Epithelial cell of proximal tubule (primary cell): ENCODE data around the gene APOB. TPM values are rescaled to one million over a fixed set of nuclear protein-coding genes. Genes with fewer than 3 reads are reported as not detected.

Experiments used
- DNase-seq: peaks from one replicate; pipeline ENCODE4 v3.0.0-alpha.2; 2011; ENCODE audit warnings: low read depth
- H3K4me3 ChIP-seq: 2 replicates; pipeline ENCODE4 v1.5.1; 2011; ENCODE audit warnings: low read depth, mild to moderate bottlenecking, low read length
- total RNA-seq: library from RNA; depleted of rRNA; stranded (reverse); fragments of >200 nt; gene quantifications from 2 replicates; pipeline ENCODE4 v1.2.3, GENCODE V29; 2015
- TF ChIP-seq, protein P1 (sequence below): conservative IDR thresholded peaks from 2 replicates; pipeline ENCODE4 v1.5.1; 2012; ENCODE audit warnings: low read depth, mild to moderate bottlenecking, low read length

Gene APOB
- total RNA-seq, 1 donor from 2014 or later: not detected

- H3K4me3 ChIP-seq: no peak overlapping the region
- no peak for DNase-seq
- TF ChIP-seq, protein P1, sequence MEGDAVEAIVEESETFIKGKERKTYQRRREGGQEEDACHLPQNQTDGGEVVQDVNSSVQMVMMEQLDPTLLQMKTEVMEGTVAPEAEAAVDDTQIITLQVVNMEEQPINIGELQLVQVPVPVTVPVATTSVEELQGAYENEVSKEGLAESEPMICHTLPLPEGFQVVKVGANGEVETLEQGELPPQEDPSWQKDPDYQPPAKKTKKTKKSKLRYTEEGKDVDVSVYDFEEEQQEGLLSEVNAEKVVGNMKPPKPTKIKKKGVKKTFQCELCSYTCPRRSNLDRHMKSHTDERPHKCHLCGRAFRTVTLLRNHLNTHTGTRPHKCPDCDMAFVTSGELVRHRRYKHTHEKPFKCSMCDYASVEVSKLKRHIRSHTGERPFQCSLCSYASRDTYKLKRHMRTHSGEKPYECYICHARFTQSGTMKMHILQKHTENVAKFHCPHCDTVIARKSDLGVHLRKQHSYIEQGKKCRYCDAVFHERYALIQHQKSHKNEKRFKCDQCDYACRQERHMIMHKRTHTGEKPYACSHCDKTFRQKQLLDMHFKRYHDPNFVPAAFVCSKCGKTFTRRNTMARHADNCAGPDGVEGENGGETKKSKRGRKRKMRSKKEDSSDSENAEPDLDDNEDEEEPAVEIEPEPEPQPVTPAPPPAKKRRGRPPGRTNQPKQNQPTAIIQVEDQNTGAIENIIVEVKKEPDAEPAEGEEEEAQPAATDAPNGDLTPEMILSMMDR: no peak
These were observed 3.5 kb upstream of the APOB start for GRCh38 chr2:21047141-21048009.

DNA sequence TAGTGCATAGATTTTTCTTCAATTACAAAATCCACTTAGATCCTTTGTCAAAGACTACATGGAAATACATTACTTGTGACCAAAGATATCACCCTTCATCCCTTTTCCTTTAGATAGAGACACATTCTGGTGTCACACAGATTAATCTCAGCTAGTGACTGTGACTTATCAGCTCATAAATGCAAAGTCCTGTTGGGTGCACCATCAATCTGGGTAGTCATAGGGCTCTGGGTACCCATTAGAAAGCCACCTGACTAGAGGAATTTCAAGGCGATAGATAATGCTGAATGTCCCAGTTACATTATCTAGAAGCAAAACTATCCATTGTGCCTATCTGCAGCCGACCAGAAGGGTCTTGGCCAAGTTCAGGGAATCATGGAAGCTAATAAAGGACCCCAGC is 2.6 kb upstream of the APOB start:
- no peak for DNase-seq
- H3K4me3 ChIP-seq: no peak overlapping the region
- TF ChIP-seq, protein P1: no peak

- TF ChIP-seq, protein P1: no peak
- DNase-seq: no peak
- no peak overlapping the region for H3K4me3 ChIP-seq
These were observed 960 bp upstream of the APOB start for GRCh38 chr2:21044694-21045371.

- TF ChIP-seq, protein P1: peak; percentile 97
- no peak for DNase-seq
- no peak overlapping the region for H3K4me3 ChIP-seq
These were observed 722 bp downstream of the APOB start for GRCh38 chr2:21042958-21043743.

DNA sequence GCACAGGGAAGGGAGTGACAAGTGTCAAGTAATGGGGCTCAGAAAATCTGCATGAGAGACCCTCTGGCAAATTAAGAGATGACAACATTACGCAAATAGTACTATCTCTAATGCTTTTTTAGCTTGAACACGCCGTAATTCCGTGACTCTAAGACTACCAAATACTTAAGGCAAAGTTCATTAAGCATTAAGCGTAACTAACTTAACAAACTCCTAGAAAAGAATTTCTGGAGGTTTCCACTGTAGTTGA is 1.2 kb downstream of the APOB start:
- no peak for DNase-seq
- TF ChIP-seq, protein P1: no peak
- H3K4me3 ChIP-seq: no peak overlapping the region

DNA sequence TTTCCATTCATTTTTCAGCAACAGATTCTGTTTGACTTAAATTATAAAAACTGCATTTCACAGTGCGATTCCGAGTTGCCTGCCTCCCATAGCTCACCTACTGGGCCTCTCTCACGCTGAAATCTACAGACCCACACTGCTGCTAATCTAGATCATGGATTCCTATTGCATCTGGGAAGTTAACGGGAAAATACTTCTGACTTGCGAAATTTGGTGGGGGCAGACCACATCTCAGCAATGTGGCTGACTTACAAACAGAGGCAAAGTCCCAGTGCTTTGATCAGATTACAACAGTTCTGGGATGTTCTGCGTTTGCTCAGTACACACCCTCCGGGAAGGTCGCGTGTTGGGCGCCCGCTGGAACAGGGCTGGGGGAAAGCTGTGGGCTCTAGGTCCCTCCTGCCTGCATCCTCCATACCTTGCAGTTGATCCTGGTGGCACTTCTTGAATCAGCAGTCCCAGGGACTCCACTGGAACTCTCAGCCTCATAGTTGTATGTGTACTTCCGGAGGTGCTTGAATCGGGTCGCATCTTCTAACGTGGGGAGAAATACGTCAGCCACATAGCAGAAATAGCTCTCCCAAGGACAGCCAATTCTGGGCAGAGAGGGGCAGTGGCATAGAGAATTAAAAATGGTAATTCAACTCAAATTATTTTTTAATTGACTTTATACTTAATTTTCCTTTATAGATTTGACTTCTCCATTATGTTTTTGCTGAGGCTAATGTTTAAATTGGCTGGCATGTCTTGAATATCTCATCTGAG is 1.7 kb downstream of the APOB start:
- H3K4me3 ChIP-seq: no peak overlapping the region
- TF ChIP-seq, protein P1: no peak
- no peak for DNase-seq
